Measurements from ENCODE around the gene CLCN1.
"Not testable (repeated sequence)": the region's sequence is repeated elsewhere in the genome, so short reads cannot be mapped to it uniquely, and the experiment has no call there.

Gene CLCN1

GRCh38 chr7:143287339-143287934, 28.5 kb upstream of the CLCN1 start:
- H3K4me3 Mint-ChIP-seq: peak overlapping the region; percentile 95
- no peaks in the 10 kb centered on the region for H3K9me3 Mint-ChIP-seq

GRCh38 chr7:143287935-143288826, 27.7 kb upstream of the CLCN1 start, which contains the start of gene CASP2:
Gene CASP2, plus strand, starts transcription at chr7:143288351. Its CDS starts 105 bp downstream, at chr7:143288456.
- peak within 1 kb of the TSS; percentile 96 for H3K27ac Mint-ChIP-seq
- H3K27me3 Mint-ChIP-seq: no peaks in the 10 kb centered on the region
- peaks cover 51% of the 10 kb centered on the region for H3K36me3 Mint-ChIP-seq (ENCODE audit: low read depth)
- H3K4me1 Mint-ChIP-seq (ENCODE audit: low read depth): peaks cover 62% of the 10 kb centered on the region
- H3K9me3 Mint-ChIP-seq: no peaks in the 10 kb centered on the region
- H3K4me3 Mint-ChIP-seq: peak within 1 kb of the TSS; percentile 95

More at GRCh38 chr7:143287339-143287934, 28.5 kb upstream of the CLCN1 start:
- Mint-ChIP-seq H3K4me1 (ENCODE audit: low read depth) (peaks cover 62% of the 10 kb centered on the region), H3K27me3 (no peaks in the 10 kb centered on the region), H3K36me3 (ENCODE audit: low read depth) (peaks cover 44% of the 10 kb centered on the region), H3K27ac (peak overlapping the region; percentile 91)

- Mint-ChIP-seq H3K27me3 (no peaks in the 10 kb centered on the region), H3K36me3 (ENCODE audit: low read depth) (peaks cover 58% of the 10 kb centered on the region), H3K27ac (peak overlapping the region; percentile 96), H3K4me1 (ENCODE audit: low read depth) (peaks cover 61% of the 10 kb centered on the region), H3K9me3 (no peaks in the 10 kb centered on the region), H3K4me3 (peak overlapping the region; percentile 95)
Observed at GRCh38 chr7:143288836-143289235, 27.1 kb upstream of the CLCN1 start.

GRCh38 chr7:143289421-143289820, 26.5 kb upstream of the CLCN1 start:
- Mint-ChIP-seq H3K4me1 (ENCODE audit: low read depth) (peaks cover 60% of the 10 kb centered on the region), H3K4me3 (peak overlapping the region; percentile 95), H3K27ac (peak overlapping the region; percentile 96), H3K27me3 (no peaks in the 10 kb centered on the region), H3K9me3 (no peaks in the 10 kb centered on the region), H3K36me3 (ENCODE audit: low read depth) (peaks cover 64% of the 10 kb centered on the region)

GRCh38 chr7:143289888-143290287, 26.0 kb upstream of the CLCN1 start:
- H3K27me3 Mint-ChIP-seq, H3K9me3 Mint-ChIP-seq: not testable (repeated sequence)
- Mint-ChIP-seq H3K36me3 (ENCODE audit: low read depth) (peaks cover 68% of the 10 kb centered on the region), H3K4me1 (ENCODE audit: low read depth) (peaks cover 61% of the 10 kb centered on the region), H3K27ac (peak overlapping the region; percentile 96), H3K4me3 (peak overlapping the region; percentile 95)

GRCh38 chr7:143290293-143290692, 25.6 kb upstream of the CLCN1 start:
- Mint-ChIP-seq H3K36me3 (ENCODE audit: low read depth) (peaks cover 72% of the 10 kb centered on the region), H3K27ac (peak overlapping the region; percentile 96), H3K9me3 (no peaks in the 10 kb centered on the region), H3K27me3 (no peaks in the 10 kb centered on the region), H3K4me3 (peak overlapping the region; percentile 95), H3K4me1 (ENCODE audit: low read depth) (peaks cover 64% of the 10 kb centered on the region)

- H3K36me3 Mint-ChIP-seq (ENCODE audit: low read depth): peaks cover 94% of the 10 kb centered on the region
- H3K4me1 Mint-ChIP-seq (ENCODE audit: low read depth): peaks cover 71% of the 10 kb centered on the region
- H3K4me3 Mint-ChIP-seq: no peak overlapping the region
- H3K27ac Mint-ChIP-seq: no peak overlapping the region
- H3K9me3 Mint-ChIP-seq: no peaks in the 10 kb centered on the region
- no peaks in the 10 kb centered on the region for H3K27me3 Mint-ChIP-seq
Observed at GRCh38 chr7:143292876-143293275, 23.0 kb upstream of the CLCN1 start.

- Mint-ChIP-seq H3K4me3 (no peak overlapping the region), H3K27me3 (no peaks in the 10 kb centered on the region), H3K36me3 (ENCODE audit: low read depth) (peaks cover 95% of the 10 kb centered on the region), H3K9me3 (no peaks in the 10 kb centered on the region), H3K4me1 (ENCODE audit: low read depth) (peaks cover 57% of the 10 kb centered on the region), H3K27ac (peak overlapping the region; percentile 29)
Observed at GRCh38 chr7:143295870-143296269, 20.0 kb upstream of the CLCN1 start.

- Mint-ChIP-seq H3K36me3 (ENCODE audit: low read depth) (peaks cover 95% of the 10 kb centered on the region), H3K9me3 (no peaks in the 10 kb centered on the region), H3K4me3 (no peak overlapping the region), H3K4me1 (ENCODE audit: low read depth) (peaks cover 53% of the 10 kb centered on the region), H3K27ac (no peak overlapping the region), H3K27me3 (no peaks in the 10 kb centered on the region)
Observed at GRCh38 chr7:143296686-143297085, 19.2 kb upstream of the CLCN1 start.

- Mint-ChIP-seq H3K27ac (peak overlapping the region; percentile 28), H3K4me3 (no peak overlapping the region), H3K27me3 (no peaks in the 10 kb centered on the region), H3K4me1 (ENCODE audit: low read depth) (peaks cover 36% of the 10 kb centered on the region), H3K9me3 (no peaks in the 10 kb centered on the region), H3K36me3 (ENCODE audit: low read depth) (peaks cover 93% of the 10 kb centered on the region)
Observed at GRCh38 chr7:143299346-143299745, 16.6 kb upstream of the CLCN1 start.

- Mint-ChIP-seq H3K36me3 (ENCODE audit: low read depth) (peaks cover 93% of the 10 kb centered on the region), H3K4me3 (no peak overlapping the region), H3K27me3 (no peaks in the 10 kb centered on the region), H3K4me1 (ENCODE audit: low read depth) (peaks cover 34% of the 10 kb centered on the region), H3K9me3 (no peaks in the 10 kb centered on the region), H3K27ac (no peak overlapping the region)
Observed at GRCh38 chr7:143299840-143300239, 16.1 kb upstream of the CLCN1 start.

- H3K4me1 Mint-ChIP-seq (ENCODE audit: low read depth): peaks cover 33% of the 10 kb centered on the region
- no peaks in the 10 kb centered on the region for H3K9me3 Mint-ChIP-seq
- no peaks in the 10 kb centered on the region for H3K27me3 Mint-ChIP-seq
- H3K36me3 Mint-ChIP-seq (ENCODE audit: low read depth): peaks cover 91% of the 10 kb centered on the region
- no peak overlapping the region for H3K4me3 Mint-ChIP-seq
- no peak overlapping the region for H3K27ac Mint-ChIP-seq
Observed at GRCh38 chr7:143300959-143301935, 14.7 kb upstream of the CLCN1 start.

- Mint-ChIP-seq H3K4me1 (ENCODE audit: low read depth) (peaks cover 35% of the 10 kb centered on the region), H3K27me3 (no peaks in the 10 kb centered on the region), H3K4me3 (no peak overlapping the region), H3K9me3 (no peaks in the 10 kb centered on the region), H3K36me3 (ENCODE audit: low read depth) (peaks cover 92% of the 10 kb centered on the region), H3K27ac (no peak overlapping the region)
Observed at GRCh38 chr7:143303733-143304132, 12.2 kb upstream of the CLCN1 start.

- Mint-ChIP-seq H3K27ac (peak overlapping the region; percentile 56), H3K36me3 (ENCODE audit: low read depth) (peaks cover 91% of the 10 kb centered on the region), H3K9me3 (no peaks in the 10 kb centered on the region), H3K4me1 (ENCODE audit: low read depth) (peaks cover 36% of the 10 kb centered on the region), H3K27me3 (no peaks in the 10 kb centered on the region), H3K4me3 (no peak overlapping the region)
Observed at GRCh38 chr7:143304938-143305337, 11.0 kb upstream of the CLCN1 start.

Data from stimulated activated naive CD8-positive, alpha-beta T cell treated with anti-CD3 and anti-CD28 coated beads, Interleukin-15, Interleukin-2, amounts not matched to agents 100 ng/mL and 50 ng/mL, for 24 hours (primary cell).